Osteoblast (primary cell): ENCODE measurements around the gene TRIM69. TPM values are rescaled to one million over a fixed set of nuclear protein-coding genes. Genes with fewer than 3 reads are reported as not detected.

Source experiments
- DNase-seq: peaks from one replicate; pipeline ENCODE4 v3.0.0; 2011; ENCODE audit warnings: low spot score, mixed read lengths; ENCODE audit not compliant: insufficient read length; ENCODE audit errors: missing footprints
- H2AFZ ChIP-seq: 2 replicates; pipeline ENCODE4 v1.6.0; 2011; ENCODE audit warnings: mild to moderate bottlenecking, low read length
- H3K27ac ChIP-seq: 2 replicates; pipeline ENCODE4 v1.5.1; 2011; ENCODE audit warnings: mild to moderate bottlenecking, low read depth, low read length, moderate library complexity
- H3K27me3 ChIP-seq: 2 replicates; pipeline ENCODE4 v1.6.0; 2012; ENCODE audit warnings: mild to moderate bottlenecking, control low read depth, inconsistent platforms, low read length, moderate library complexity; ENCODE audit not compliant: insufficient read depth
- H3K36me3 ChIP-seq: 2 replicates; pipeline ENCODE4 v1.5.1; 2011; ENCODE audit warnings: mild to moderate bottlenecking, low read length, control low read depth, moderate library complexity; ENCODE audit not compliant: insufficient read depth
- H3K4me1 ChIP-seq: 2 replicates; pipeline ENCODE4 v1.5.1; 2011; ENCODE audit warnings: mild to moderate bottlenecking, low read length, control low read depth, moderate library complexity; ENCODE audit not compliant: insufficient read depth
- H3K4me2 ChIP-seq: 2 replicates; pipeline ENCODE4 v1.6.0; 2011; ENCODE audit warnings: mild to moderate bottlenecking, low read length; ENCODE audit not compliant: insufficient read depth
- H3K4me3 ChIP-seq: fragments of 200-600 bp; sonication (generic); 3 replicates; pipeline ENCODE4 v1.5.1; 2012; ENCODE audit warnings: mild to moderate bottlenecking, low read length, inconsistent platforms; ENCODE audit not compliant: insufficient read depth
- H3K79me2 ChIP-seq: 2 replicates; pipeline ENCODE4 v1.6.0; 2012; ENCODE audit warnings: mild to moderate bottlenecking, low read length, control low read depth, inconsistent platforms; ENCODE audit not compliant: insufficient read depth
- H3K9me3 ChIP-seq: 2 replicates; pipeline ENCODE4 v1.5.1; 2011; ENCODE audit warnings: low read depth, low read length, control low read depth
- H4K20me1 ChIP-seq: 2 replicates; pipeline ENCODE4 v1.6.0; 2012; ENCODE audit warnings: mild to moderate bottlenecking, low read length, control low read depth; ENCODE audit not compliant: insufficient read depth
- CTCF ChIP-seq: IDR thresholded peaks from 2 replicates; pipeline ENCODE4 v1.5.1; 2011; ENCODE audit warnings: mild to moderate bottlenecking, low read depth, low read length, moderate library complexity; ENCODE audit errors: extremely low read depth
- total RNA-seq: library from RNA; depleted of rRNA; stranded (reverse); fragments of >200 nt; gene quantifications from 2 replicates; pipeline ENCODE4 v1.2.3, GENCODE V29; 2012

The TRIM69 gene
- total RNA-seq, 1 donor: 9.4 TPM

- DNase-seq: peak; percentile 56
- Histone ChIP-seq H3K79me2 (peaks cover 61% of the 10 kb centered on the region), H3K4me1 (peaks cover 17% of the 10 kb centered on the region), H3K27ac (peak overlapping the region; percentile 92), H3K4me2 (peak overlapping the region; percentile 96), H3K27me3 (no peaks in the 10 kb centered on the region), H3K4me3 (peak overlapping the region; percentile 100), H2AFZ (peak overlapping the region; percentile 3), H3K36me3 (peaks cover 28% of the 10 kb centered on the region), H3K9me3 (no peaks in the 10 kb centered on the region), H4K20me1 (peaks cover 50% of the 10 kb centered on the region)
- no peak for TF ChIP-seq CTCF
Measured at GRCh38 chr15:44712346-44713005, 23.9 kb upstream of the TRIM69 start.

- H3K36me3 ChIP-seq: peaks cover 37% of the 10 kb centered on the region
- H3K9me3 ChIP-seq: no peaks in the 10 kb centered on the region
- H3K79me2 ChIP-seq: peaks cover 61% of the 10 kb centered on the region
- peak; percentile 38 for TF ChIP-seq CTCF
- H3K4me2 ChIP-seq: peak overlapping the region; percentile 96
- peaks cover 17% of the 10 kb centered on the region for H3K4me1 ChIP-seq
- H3K4me3 ChIP-seq: peak overlapping the region; percentile 100
- H3K27ac ChIP-seq: peak overlapping the region; percentile 92
- DNase-seq: no peak
- H4K20me1 ChIP-seq: peaks cover 50% of the 10 kb centered on the region
- H3K27me3 ChIP-seq: no peaks in the 10 kb centered on the region
- H2AFZ ChIP-seq: no peak overlapping the region
Measured at GRCh38 chr15:44713006-44713966, 23.0 kb upstream of the TRIM69 start.

- Histone ChIP-seq H3K36me3 (peaks cover 44% of the 10 kb centered on the region), H4K20me1 (peaks cover 50% of the 10 kb centered on the region), H3K27me3 (no peaks in the 10 kb centered on the region), H3K27ac (peak overlapping the region; percentile 11), H3K9me3 (no peaks in the 10 kb centered on the region), H3K4me1 (peaks cover 15% of the 10 kb centered on the region), H3K4me2 (no peak overlapping the region), H2AFZ (no peak overlapping the region), H3K79me2 (peaks cover 57% of the 10 kb centered on the region), H3K4me3 (no peak overlapping the region)
- TF ChIP-seq CTCF: no peak
- no peak for DNase-seq
Measured at GRCh38 chr15:44715142-44715796, 21.1 kb upstream of the TRIM69 start.
